ENCODE results near the gene BBS5. TPM values are rescaled to one million over a fixed set of nuclear protein-coding genes. Genes with fewer than 3 reads are reported as not detected.

The BBS5 gene
- total RNA-seq, 1 experiment from 2014 or later: 0.55 TPM

DNA sequence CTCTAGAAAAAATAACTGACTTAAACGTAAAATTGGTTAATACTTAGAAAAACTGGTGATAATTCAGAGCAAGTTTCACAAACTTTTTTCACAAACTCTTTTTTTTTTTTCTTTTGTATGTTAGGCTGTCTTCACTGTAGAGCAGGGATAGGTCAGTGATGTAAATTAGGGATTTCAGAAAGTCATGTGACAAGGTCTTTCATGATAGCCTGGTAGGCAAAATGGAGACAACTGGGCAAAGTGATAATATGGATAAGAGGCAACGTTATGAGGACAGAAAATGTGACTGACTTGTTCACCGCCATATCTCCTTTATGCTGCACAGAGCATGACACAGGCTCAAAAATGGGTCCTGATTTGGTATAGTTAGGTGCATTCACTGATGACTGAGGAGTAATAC lies 39.4 kb upstream of the BBS5 start:
- no peak overlapping the region for H2AFZ ChIP-seq (ENCODE audit: low read length)
- no peaks in the 10 kb centered on the region for H3K4me1 ChIP-seq (ENCODE audit: insufficient read depth, low read length)
- H3K9ac ChIP-seq (ENCODE audit: extremely low read depth, insufficient read length, low read length): no peak overlapping the region
- Mint-ChIP-seq H3K36me3 (ENCODE audit: insufficient read depth in 1 of 3, low read depth in 3 of 3) (no peaks in the 10 kb centered on the region), H3K4me1 (peaks cover 0 to 10% of the 10 kb centered on the region in 2 experiments; a peak in 2 of 4 replicates), H3K4me3 (no peak overlapping the region), H3K27me3 (ENCODE audit: low read depth) (no peaks in the 10 kb centered on the region; the same call in 1 of the 2 replicates), H3K27ac (no peak overlapping the region), H3K9me3 (no peaks in the 10 kb centered on the region)
- no peaks in the 10 kb centered on the region for H3K27me3 ChIP-seq (ENCODE audit: insufficient read depth, low read length)
- no CpG with 5 or more reads among the region's 3 CpGs for WGBS (ENCODE audit: extremely low coverage, insufficient read length, low lambda C conversion rate)
- no peak overlapping the region for H2BK5ac ChIP-seq (ENCODE audit: insufficient read length, low read length)
- H4K91ac ChIP-seq (ENCODE audit: insufficient read length, low read depth, low read length): no peak overlapping the region
- no peak overlapping the region for H4K5ac ChIP-seq (ENCODE audit: insufficient read length, low read depth, low read length)
- no peak overlapping the region for H2BK20ac ChIP-seq (ENCODE audit: low read depth, low read length, poor library complexity, severe bottlenecking)
- no peak overlapping the region for H2AK5ac ChIP-seq (ENCODE audit: insufficient read length, low read length)
- no peak for DNase-seq
- no peak overlapping the region for H3K18ac ChIP-seq (ENCODE audit: insufficient read length, low read depth, low read length)
- TF ChIP-seq, protein P1, sequence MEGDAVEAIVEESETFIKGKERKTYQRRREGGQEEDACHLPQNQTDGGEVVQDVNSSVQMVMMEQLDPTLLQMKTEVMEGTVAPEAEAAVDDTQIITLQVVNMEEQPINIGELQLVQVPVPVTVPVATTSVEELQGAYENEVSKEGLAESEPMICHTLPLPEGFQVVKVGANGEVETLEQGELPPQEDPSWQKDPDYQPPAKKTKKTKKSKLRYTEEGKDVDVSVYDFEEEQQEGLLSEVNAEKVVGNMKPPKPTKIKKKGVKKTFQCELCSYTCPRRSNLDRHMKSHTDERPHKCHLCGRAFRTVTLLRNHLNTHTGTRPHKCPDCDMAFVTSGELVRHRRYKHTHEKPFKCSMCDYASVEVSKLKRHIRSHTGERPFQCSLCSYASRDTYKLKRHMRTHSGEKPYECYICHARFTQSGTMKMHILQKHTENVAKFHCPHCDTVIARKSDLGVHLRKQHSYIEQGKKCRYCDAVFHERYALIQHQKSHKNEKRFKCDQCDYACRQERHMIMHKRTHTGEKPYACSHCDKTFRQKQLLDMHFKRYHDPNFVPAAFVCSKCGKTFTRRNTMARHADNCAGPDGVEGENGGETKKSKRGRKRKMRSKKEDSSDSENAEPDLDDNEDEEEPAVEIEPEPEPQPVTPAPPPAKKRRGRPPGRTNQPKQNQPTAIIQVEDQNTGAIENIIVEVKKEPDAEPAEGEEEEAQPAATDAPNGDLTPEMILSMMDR (conservative IDR thresholded peaks at IDR 0.05): no peak
- no peak overlapping the region for H3K23ac ChIP-seq (ENCODE audit: insufficient read length, low read depth, low read length)
- H2BK12ac ChIP-seq (ENCODE audit: insufficient read length, low read depth, low read length): no peak overlapping the region
- H3K27ac ChIP-seq (ENCODE audit: insufficient read length, low read depth, low read length): no peak overlapping the region
- H4K20me1 ChIP-seq (ENCODE audit: control insufficient read depth, insufficient read depth, insufficient read length): no peaks in the 10 kb centered on the region
- no peaks in the 10 kb centered on the region for H3K79me2 ChIP-seq (ENCODE audit: insufficient read depth, low read length)
- H3K4ac ChIP-seq (ENCODE audit: low read depth, low read length): no peak overlapping the region
- H3K14ac ChIP-seq (ENCODE audit: insufficient read depth, low read length): no peak overlapping the region
- no peak overlapping the region for H3K56ac ChIP-seq (ENCODE audit: insufficient read length, low read depth, low read length)
- H2BK120ac ChIP-seq (ENCODE audit: low read depth, low read length, poor library complexity, severe bottlenecking): no peak overlapping the region
- H3K4me2 ChIP-seq (ENCODE audit: insufficient read depth, insufficient read length, low read length): no peak overlapping the region
- no peaks in the 10 kb centered on the region for H3K79me1 ChIP-seq (ENCODE audit: insufficient read depth, low read depth, low read length, poor library complexity, severe bottlenecking)
- no peak overlapping the region for H2BK15ac ChIP-seq (ENCODE audit: low read depth, low read length)
- no peak overlapping the region for H4K8ac ChIP-seq (replicated peaks; ENCODE audit: insufficient read length, low read depth, low read length)
- H3T11ph ChIP-seq (ENCODE audit: low read length): no peak overlapping the region
- no peaks in the 10 kb centered on the region for H3K23me2 ChIP-seq (ENCODE audit: insufficient read length, low read depth, low read length, poor library complexity, severe bottlenecking)
- H3K9me3 ChIP-seq (ENCODE audit: control insufficient read depth, low read depth, low read length): no peaks in the 10 kb centered on the region
